NCI-H128 (cell line): ENCODE data around the gene TMEM50B.
"Not testable (repeated sequence)": the region's sequence is repeated elsewhere in the genome, so short reads cannot be mapped to it uniquely, and the experiment has no call there.

Experiments used
- DNase-seq: peaks from one replicate; lab custom pipeline; 2025; ENCODE audit not compliant: unreplicated experiment; lab: John Stamatoyannopoulos, UW

The TMEM50B gene

DNA sequence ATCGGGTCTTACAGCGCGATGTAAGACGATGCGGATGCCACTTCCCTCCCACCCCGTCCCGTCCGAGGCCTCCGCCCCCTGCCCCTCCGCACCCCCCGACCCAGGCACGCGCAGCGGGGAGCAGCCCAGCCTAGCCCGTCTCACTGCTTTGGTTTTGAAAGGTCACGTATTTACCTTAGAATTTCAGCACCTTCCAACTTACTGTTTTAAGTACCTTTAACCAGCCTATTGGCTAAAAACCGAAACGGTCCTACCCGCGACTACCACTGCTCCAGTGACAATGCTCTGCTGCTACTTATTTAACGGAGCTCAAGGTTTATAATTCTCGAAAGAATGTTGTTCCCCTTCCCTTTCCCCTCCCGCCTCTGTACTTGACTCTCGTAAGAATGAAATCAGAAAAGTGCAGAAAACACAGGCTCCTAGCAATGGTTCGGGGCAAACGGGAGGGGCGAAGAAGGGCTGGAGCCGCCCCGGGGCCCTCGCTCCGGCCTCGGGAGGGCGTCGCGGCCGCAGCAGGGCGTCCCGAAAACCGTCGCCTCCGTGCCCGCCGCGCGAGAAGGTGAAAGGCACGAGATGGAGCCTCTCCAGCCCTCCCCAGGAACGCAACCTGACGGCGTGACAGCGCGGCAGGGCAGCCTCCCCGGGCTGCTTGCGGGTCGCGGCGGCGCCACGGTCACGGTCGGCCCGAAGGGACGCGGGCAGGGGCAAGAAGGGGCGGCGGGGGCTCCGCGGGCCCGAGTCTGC, 667 bp downstream of the TMEM50B start:
- DNase-seq, result no peak

DNA sequence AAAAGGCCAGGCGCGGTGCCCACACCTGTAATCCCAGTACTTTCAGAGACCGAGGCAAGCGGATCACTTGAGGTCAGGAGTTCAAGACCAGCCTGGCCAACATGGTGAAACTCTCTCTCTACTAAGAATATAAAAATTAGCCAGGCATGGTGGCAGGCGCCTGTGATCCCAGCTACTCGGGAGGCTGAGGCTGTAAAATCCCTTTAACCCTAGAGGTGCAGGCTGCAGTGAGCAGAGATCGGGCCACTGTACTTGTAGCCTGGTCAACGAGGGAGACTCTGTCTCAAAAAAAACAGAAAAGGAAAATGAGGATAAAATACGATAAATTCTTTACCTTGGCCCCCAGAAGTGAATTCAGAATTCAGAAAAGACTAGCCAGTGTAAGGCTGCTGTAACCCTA, 1.6 kb downstream of the TMEM50B start:
- DNase-seq, result no peak

GRCh38 chr21:33477066-33477465, 2.7 kb downstream of the TMEM50B start:
- DNase-seq, result no peak

DNA sequence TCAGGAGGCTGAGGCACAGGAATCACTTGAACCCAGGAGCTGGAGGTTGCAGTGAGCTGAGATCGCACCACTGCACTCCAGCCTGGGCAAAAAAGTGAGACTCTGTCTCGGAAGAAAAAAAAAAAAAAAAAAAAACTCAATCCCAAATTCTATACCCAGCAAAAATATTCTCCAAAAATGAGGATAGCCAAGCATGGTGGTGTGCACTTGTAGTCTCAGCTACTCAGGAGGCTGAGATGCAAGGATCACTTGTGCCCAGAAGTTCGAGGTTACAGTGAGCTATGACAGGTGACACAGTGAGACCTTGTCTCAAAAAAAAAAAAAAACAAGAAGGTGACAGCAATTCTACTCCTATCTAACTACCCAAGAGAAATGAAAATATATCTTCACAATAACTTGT, 6.4 kb downstream of the TMEM50B start:
- DNase-seq, result no peak

- DNase-seq, result no peak
Measured at GRCh38 chr21:33470701-33471100, 9.1 kb downstream of the TMEM50B start.

DNA sequence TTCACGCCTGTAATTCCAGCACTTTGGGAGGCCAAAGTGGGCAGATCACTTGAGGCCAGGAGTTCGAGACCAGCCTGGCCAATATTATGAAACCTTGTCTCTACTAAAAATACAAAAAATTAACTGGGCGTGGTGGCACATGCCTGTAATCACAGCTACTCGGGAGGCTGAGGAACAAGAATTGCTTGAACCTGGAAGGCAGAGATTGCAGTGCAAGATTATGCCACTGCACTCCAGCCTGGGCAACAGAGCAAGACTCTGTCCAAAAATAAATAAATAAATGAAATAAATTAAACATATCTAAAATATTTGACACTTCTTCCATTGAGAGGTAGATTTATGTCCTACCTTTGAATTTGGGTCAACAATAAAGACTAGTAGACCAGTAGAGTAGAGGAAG, 10.6 kb downstream of the TMEM50B start:
- DNase-seq, result not testable (repeated sequence)

GRCh38 chr21:33461538-33462250, 18.1 kb downstream of the TMEM50B start:
- no peak for DNase-seq

DNA sequence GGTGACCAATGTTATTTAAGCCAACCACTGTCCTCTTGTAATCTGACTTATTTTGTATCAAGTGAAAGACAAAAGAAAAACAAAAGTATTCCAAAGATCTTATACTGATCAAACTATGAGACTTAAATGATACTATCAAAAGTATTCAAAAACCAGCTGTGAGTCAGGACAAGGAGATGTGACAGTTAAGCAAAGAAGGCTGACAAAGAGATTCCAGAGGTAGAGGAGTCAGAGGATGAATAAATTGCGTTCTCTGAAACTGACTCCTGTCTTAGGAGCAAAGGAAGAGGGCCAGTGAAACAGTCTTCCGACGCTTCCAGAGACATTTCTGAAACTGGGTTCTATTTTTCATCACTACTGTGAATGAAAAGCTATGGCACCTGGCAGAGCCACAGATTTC, 20.9 kb downstream of the TMEM50B start:
- DNase-seq, result no peak

- DNase-seq, result no peak
Measured at GRCh38 chr21:33455686-33456446, 23.9 kb downstream of the TMEM50B start.

DNA sequence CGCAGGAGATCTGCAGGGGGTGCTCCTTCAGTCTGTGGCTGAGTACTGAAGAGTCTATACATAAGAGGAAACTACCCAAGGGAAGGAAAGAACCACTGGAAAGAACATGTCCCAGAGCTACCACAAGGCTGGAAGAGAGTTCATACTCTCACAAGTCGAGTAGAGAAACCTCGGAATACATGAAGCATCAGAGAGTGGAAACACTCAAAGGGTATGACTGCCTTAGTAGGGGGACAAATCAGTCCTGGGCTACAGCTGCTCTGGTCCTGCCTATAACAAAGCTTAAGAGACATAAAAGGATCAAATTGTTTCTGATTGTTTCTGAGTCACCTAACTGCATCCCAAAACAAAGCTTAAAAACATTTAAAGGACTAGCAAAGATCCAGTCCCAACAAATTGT, 27.4 kb downstream of the TMEM50B start:
- no peak for DNase-seq

GRCh38 chr21:33451634-33452071, 28.1 kb downstream of the TMEM50B start:
- DNase-seq, result no peak

GRCh38 chr21:33449616-33450015, 30.2 kb downstream of the TMEM50B start:
- no peak for DNase-seq

- not testable (repeated sequence) for DNase-seq
Measured at GRCh38 chr21:33446620-33447019, 33.2 kb downstream of the TMEM50B start.

GRCh38 chr21:33444499-33444898, 35.3 kb downstream of the TMEM50B start:
- no peak for DNase-seq

- no peak for DNase-seq
Measured at GRCh38 chr21:33443194-33443593, 36.6 kb downstream of the TMEM50B start.

GRCh38 chr21:33441489-33442477, 38.0 kb downstream of the TMEM50B start:
- DNase-seq, result peak; percentile 4

GRCh38 chr21:33437140-33437539, 42.6 kb downstream of the TMEM50B start:
- no peak for DNase-seq

GRCh38 chr21:33434770-33435360, 44.9 kb downstream of the TMEM50B start:
- no peak for DNase-seq

DNA sequence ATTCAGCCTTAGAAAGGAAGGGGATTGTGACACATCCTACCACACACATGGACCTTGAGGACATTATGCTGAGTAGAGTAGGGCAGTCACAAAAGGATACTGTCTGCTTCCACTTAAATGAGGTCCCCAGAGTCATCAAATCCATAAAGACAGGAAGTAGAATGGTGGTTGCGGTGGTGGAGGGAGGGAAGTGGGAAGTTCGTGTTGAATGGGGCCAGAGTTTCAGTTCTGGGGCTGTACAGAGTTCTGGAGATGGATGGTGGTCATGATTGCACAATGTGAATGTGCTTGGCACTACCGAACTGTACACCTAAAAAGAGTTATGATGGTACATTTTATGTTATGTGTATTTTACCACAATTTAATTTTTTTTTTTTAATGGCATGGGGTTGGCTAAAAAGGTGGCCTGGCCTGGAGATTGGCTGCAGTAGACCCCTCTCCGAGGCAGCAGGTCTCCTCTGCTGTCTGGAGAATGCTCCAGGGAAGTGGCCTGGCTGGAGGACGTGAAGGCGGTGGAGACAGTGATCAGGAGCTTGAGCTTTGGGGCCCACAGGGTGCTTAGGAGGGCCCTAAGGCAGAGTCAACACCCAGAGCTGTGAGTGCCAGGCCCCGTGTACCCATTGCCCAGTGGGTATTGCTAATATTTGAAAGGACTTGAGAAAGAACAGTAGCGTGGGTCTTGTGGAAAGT, 46.2 kb downstream of the TMEM50B start:
- no peak for DNase-seq

GRCh38 chr21:33433001-33433400, 46.8 kb downstream of the TMEM50B start:
- DNase-seq, result no peak
